GM18526 (cell line): ENCODE measurements around the gene MPC1.

Source experiments
- POLR2A ChIP-seq: IDR thresholded peaks from 3 replicates; pipeline ENCODE4 v1.6.1; 2011; ENCODE audit not compliant: insufficient read length; ENCODE audit errors: extremely low read depth

Gene MPC1

GRCh38 chr6:166412156-166412910 is 29.6 kb upstream of the MPC1 start:
- no peak for TF ChIP-seq POLR2A

- TF ChIP-seq POLR2A = no peak
These were observed 29.0 kb upstream of the MPC1 start for GRCh38 chr6:166411721-166412151.

DNA sequence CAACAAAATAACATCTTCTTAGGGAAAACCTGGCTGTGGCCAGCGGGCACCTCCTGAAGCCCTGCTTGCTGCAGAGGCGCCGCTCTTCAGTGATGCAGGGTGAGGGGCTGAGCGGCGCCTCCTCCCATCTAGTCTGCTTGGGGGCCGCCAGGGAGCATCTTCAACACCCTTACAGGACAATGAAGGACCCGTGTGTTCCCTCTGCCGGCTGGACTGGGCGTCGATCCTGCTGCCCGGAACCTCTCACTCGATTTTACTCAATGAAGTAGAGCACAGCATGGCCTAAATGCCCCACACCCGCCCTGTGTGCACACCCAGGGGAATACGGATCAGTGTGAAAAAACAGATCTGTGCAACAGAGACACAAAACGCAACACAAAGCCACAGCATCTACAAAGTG is 28.5 kb upstream of the MPC1 start:
- TF ChIP-seq POLR2A = no peak

GRCh38 chr6:166410426-166410935 is 27.7 kb upstream of the MPC1 start:
- TF ChIP-seq POLR2A = no peak

DNA sequence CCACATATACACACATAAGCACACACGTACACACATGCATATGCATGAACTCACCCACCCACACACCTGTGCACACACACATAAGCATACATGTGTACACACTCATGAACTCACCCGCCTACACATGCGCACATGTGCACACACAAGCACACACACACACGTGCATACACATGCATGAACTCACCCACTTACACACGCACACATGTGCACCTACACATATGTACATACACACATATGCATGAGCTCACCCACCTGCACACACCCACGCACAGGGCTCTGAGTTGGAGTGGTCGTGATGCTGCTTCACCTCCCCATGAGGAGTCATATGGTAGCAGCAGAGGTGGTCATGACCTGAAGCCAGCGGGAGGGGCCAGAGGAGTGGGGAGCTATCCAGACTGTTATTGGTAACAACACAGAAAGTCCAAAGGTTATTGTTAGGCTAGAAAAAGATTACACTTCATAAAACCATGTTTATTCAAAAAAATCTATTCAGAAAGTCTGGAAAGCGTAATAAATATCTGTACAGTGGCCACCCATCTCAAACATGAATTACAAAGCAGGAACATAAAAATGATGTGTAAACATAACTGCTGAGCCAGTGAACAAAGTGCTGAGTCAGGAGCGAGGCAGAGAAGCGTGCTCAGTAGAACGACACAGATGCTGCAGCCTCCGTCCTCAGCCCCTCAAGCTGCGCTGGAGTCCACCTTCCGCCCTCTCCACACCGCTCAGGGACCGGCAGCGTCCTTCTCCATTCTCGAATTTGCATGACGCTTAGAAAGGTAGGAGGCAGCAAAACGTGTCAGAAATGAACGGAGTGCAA is 26.4 kb upstream of the MPC1 start:
- TF ChIP-seq POLR2A = no peak

DNA sequence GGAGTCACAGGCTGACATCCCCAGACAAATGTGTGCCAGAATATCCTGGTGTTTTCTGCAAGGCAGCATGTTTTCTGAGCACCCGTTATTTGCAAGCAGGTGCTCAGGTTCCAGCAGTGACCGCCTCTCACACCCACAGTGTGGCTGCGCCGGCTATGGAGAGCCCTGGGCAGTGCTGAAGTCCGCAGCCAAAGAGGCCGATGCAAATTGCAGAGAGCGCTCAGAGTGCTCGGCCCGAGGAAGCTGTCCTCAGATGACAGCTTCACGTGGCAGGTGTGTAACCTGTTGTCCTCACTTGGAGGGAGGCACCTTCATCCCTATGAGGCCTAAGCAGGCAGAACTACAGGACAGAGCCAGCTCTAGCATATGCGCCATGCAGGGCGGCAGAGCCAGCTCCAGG is 23.5 kb upstream of the MPC1 start:
- TF ChIP-seq POLR2A = no peak

DNA sequence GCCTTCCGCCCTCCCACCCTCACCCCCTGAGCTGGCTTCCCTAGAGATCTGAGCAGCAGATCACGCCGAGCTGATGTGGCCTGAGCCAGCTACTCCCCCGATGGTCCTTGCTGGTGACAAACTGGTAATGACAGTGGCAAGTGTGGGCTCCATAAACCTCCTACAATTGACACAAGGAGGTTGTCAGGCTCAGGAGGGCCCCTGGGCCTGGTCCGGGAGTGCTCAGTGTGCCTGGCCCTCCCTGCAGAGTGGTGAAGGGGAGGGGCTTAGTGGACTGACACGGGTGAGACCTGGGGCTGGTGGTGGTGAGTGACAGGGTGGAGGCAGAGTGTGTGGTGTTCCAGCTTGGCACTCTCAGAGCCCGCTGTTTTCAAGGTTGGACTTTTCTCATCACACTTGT is 22.6 kb upstream of the MPC1 start:
- no peak for TF ChIP-seq POLR2A

GRCh38 chr6:166402582-166403277 is 20.0 kb upstream of the MPC1 start:
- no peak for TF ChIP-seq POLR2A

GRCh38 chr6:166400181-166400580 is 17.4 kb upstream of the MPC1 start:
- TF ChIP-seq POLR2A = no peak

- no peak for TF ChIP-seq POLR2A
These were observed 15.6 kb upstream of the MPC1 start for GRCh38 chr6:166398348-166398747.

DNA sequence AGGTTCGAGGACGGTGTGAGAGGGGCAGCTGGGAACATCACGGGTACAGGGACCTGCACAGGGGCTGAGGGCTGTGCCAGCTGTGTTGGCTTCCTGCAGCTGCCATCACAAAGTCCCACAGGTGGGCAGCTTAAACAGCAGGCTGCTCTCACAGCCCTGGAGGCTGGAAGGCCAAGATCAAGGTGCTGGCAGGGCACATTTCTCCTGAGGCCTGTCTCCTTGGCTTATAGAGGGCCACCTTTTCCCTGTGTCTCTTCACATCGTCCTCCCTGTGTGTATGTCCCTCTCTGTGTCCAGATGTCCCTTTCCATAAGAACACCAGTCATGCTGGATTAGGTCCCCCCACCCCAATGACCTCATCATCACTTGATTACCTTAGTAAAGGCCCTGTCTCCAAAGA is 15.1 kb upstream of the MPC1 start:
- TF ChIP-seq POLR2A = no peak

DNA sequence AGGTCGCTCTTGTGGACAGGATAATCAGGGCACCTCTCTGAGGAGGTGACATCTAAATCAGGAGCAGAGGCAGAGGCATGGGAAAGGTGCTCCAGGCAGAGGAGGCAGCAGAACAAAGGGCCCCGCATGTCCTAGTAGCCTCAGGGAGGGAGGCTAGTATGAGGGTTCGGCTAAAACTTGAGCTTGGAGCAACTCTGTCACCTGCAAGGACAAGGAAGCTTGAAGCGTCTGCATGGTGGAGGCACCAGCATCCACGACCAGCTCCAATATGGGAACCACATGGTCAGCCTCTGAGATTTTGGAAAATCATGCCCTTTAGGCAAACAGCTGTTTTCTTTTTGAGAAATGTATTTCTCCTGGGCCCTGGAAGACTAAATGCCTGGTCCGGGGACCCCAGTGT is 13.0 kb upstream of the MPC1 start:
- no peak for TF ChIP-seq POLR2A

- TF ChIP-seq POLR2A = no peak
These were observed 12.6 kb upstream of the MPC1 start for GRCh38 chr6:166395351-166395750.

GRCh38 chr6:166394036-166394892 is 11.5 kb upstream of the MPC1 start:
- TF ChIP-seq POLR2A = no peak

- no peak for TF ChIP-seq POLR2A
These were observed 10.7 kb upstream of the MPC1 start for GRCh38 chr6:166393535-166393823.

- no peak for TF ChIP-seq POLR2A
These were observed 6.4 kb upstream of the MPC1 start for GRCh38 chr6:166389119-166389518.
